Sigmoid colon (tissue), 7 donors: ENCODE data around the gene DLGAP4. TPM values are rescaled to one million over a fixed set of nuclear protein-coding genes. Genes with fewer than 3 reads are reported as not detected.

ENCODE experiments used
- DNase-seq: peaks from one replicate; pipeline ENCODE4 v3.0.0-alpha.2; 2019
- H3K27ac ChIP-seq, 4 donors: fragments of 200-600 bp; sonication (generic); one replicate each; pipeline ENCODE4 v1.5.1; 2016 to 2019; ENCODE audit warnings: mild to moderate bottlenecking in 1 of 4
- H3K27me3 ChIP-seq, 3 donors: fragments of 200-600 bp; sonication (generic); one replicate each; pipeline ENCODE4 v1.5.1; 2019; ENCODE audit warnings: mild to moderate bottlenecking in 1 of 3
- H3K36me3 ChIP-seq, 4 donors: fragments of 200-600 bp; sonication (generic); one replicate each; pipeline ENCODE4 v1.5.1; 2016 to 2019
- H3K4me1 ChIP-seq, 4 donors: fragments of 200-600 bp; sonication (generic); one replicate each; pipeline ENCODE4 v1.5.1; 2017 to 2019
- H3K4me3 ChIP-seq, 4 donors: fragments of 200-600 bp; sonication (generic); one replicate each; pipeline ENCODE4 v1.5.1; 2017 to 2019; ENCODE audit warnings: mild to moderate bottlenecking in 2 of 4, moderate library complexity in 1 of 4
- H3K9me3 ChIP-seq, 4 donors: fragments of 200-600 bp in 3 of 4; sonication (generic) in 3 of 4; one replicate each; pipeline versions ENCODE4 v1.5.1 to v1.6.1; 2013 to 2019
- CTCF ChIP-seq, 4 experiments: fragments of 450-650 bp in 3 of 4; fragments of 200-600 bp in 1 of 4; IDR thresholded peaks; one replicate each; pipeline ENCODE4 v1.5.1; 2016 to 2019; ENCODE audit warnings: antibody characterized with exemption in 4 of 4, mild to moderate bottlenecking in 3 of 4, moderate library complexity in 2 of 4
- EP300 ChIP-seq, 4 donors: sonication (generic); formaldehyde crosslinking; IDR thresholded peaks; one replicate each; pipeline ENCODE4 v1.6.1; 2017; ENCODE audit warnings: antibody characterized with exemption in 4 of 4
- POLR2A ChIP-seq, 2 donors: fragments of 450-650 bp; IDR thresholded peaks; one replicate each; pipeline ENCODE4 v1.6.1; 2016; ENCODE audit warnings: antibody characterized with exemption in 2 of 2, mild to moderate bottlenecking in 2 of 2, moderate library complexity in 2 of 2
- POLR2AphosphoS5 ChIP-seq, 4 donors: sonication (generic); formaldehyde crosslinking; IDR thresholded peaks; one replicate each; pipeline ENCODE4 v1.6.1; 2017; ENCODE audit warnings: antibody characterized with exemption in 4 of 4
- WGBS, 2 donors: extraction: QIAGEN DNeasy Blood & Tissue Kit; methylation state at CpG; one replicate each; pipeline ENCODE4 v1.1.7; 2013; 5-methylcytosine and 5-hydroxymethylcytosine counted together
- intact Hi-C: fragments of 100-400 bp; cut with DNase I; formaldehyde crosslinking; loops from one replicate; pipeline ENCODE4 v1.15.1; 2023
- polyA plus RNA-seq, 3 donors: library from polyadenylated mRNA; stranded (reverse); fragments of 200-250 nt; gene quantifications; one replicate each; pipeline ENCODE4 v1.2.3, GENCODE V29; 2013
- total RNA-seq, 4 donors: library from RNA; depleted of rRNA; stranded (reverse); fragments of >200 nt; gene quantifications; one replicate each; pipeline ENCODE4 v1.1.0, GENCODE V29; 2016
- donor health status: healthy with polysubstance abuse.
- donor health status: Bipolar disorder and iron deficiency.
- donor health status: healthy.

DLGAP4 gene
- total and polyA plus RNA-seq, 7 donors, result 21.0 to 60.7 (median 36.9) TPM

- intact Hi-C loops, result no loop called here
- no peak overlapping the region for H3K4me3 ChIP-seq
- TF ChIP-seq POLR2A (IDR thresholded peaks at IDR 0.05), result no peak
- no peak for TF ChIP-seq POLR2AphosphoS5 (IDR thresholded peaks at IDR 0.05)
- TF ChIP-seq EP300 (IDR thresholded peaks at IDR 0.05), result no peak
- TF ChIP-seq CTCF (IDR thresholded peaks at IDR 0.05), result no peak
- peak; percentile 24 for DNase-seq
- no peaks in the 10 kb centered on the region for H3K36me3 ChIP-seq
- no peaks in the 10 kb centered on the region for H3K4me1 ChIP-seq
- no peaks in the 10 kb centered on the region for H3K9me3 ChIP-seq
- H3K27me3 ChIP-seq, result peaks cover 0 to 8% (median 0%) of the 10 kb centered on the region in 3 donors
- WGBS, 2 donors, result 83 to 86% methylated on average over 10 of the region's 10 CpGs
- no peak overlapping the region for H3K27ac ChIP-seq
Measured at GRCh38 chr20:36281785-36282380, 24.3 kb upstream of the DLGAP4 start.

GRCh38 chr20:36284751-36285150, 21.4 kb upstream of the DLGAP4 start:
- H3K4me1 ChIP-seq, result no peaks in the 10 kb centered on the region
- no peaks in the 10 kb centered on the region for H3K36me3 ChIP-seq
- 82 to 88% methylated on average over 5 of the region's 5 CpGs for WGBS, 2 donors
- H3K27me3 ChIP-seq, result peaks cover 0 to 3% (median 0%) of the 10 kb centered on the region in 3 donors
- no peak overlapping the region for H3K27ac ChIP-seq
- H3K9me3 ChIP-seq, result no peaks in the 10 kb centered on the region
- intact Hi-C loops, result no loop called here
- TF ChIP-seq POLR2A (IDR thresholded peaks at IDR 0.05), result no peak
- TF ChIP-seq CTCF (IDR thresholded peaks at IDR 0.05), result no peak
- no peak for TF ChIP-seq EP300 (IDR thresholded peaks at IDR 0.05)
- TF ChIP-seq POLR2AphosphoS5 (IDR thresholded peaks at IDR 0.05), result no peak
- H3K4me3 ChIP-seq, result no peak overlapping the region
- peak; percentile 25 for DNase-seq

- H3K9me3 ChIP-seq, result no peaks in the 10 kb centered on the region
- intact Hi-C loops, result no loop called here
- H3K27ac ChIP-seq, result no peak overlapping the region
- peaks cover 0 to 3% (median 0%) of the 10 kb centered on the region in 3 donors for H3K27me3 ChIP-seq
- no peak overlapping the region for H3K4me3 ChIP-seq
- peak; percentile 41 for DNase-seq
- no peaks in the 10 kb centered on the region for H3K4me1 ChIP-seq
- H3K36me3 ChIP-seq, result no peaks in the 10 kb centered on the region
- 81 to 82% methylated on average over 11 of the region's 11 CpGs for WGBS, 2 donors
- TF ChIP-seq POLR2AphosphoS5 (IDR thresholded peaks at IDR 0.05), result no peak
- no peak for TF ChIP-seq EP300 (IDR thresholded peaks at IDR 0.05)
- no peak for TF ChIP-seq POLR2A (IDR thresholded peaks at IDR 0.05)
- TF ChIP-seq CTCF (IDR thresholded peaks at IDR 0.05), result no peak
Measured at GRCh38 chr20:36285746-36286447, 20.2 kb upstream of the DLGAP4 start.

- peak; percentile 17 for DNase-seq
- H3K9me3 ChIP-seq, result peaks cover 0 to 3% (median 0%) of the 10 kb centered on the region in 4 donors
- no peak for TF ChIP-seq EP300 (IDR thresholded peaks at IDR 0.05)
- TF ChIP-seq CTCF (IDR thresholded peaks at IDR 0.05), result no peak
- TF ChIP-seq POLR2AphosphoS5 (IDR thresholded peaks at IDR 0.05), result no peak
- no peaks in the 10 kb centered on the region for H3K36me3 ChIP-seq
- H3K27ac ChIP-seq, result no peak overlapping the region
- H3K4me1 ChIP-seq, result no peaks in the 10 kb centered on the region
- 51 to 68% methylated on average over 5 of the region's 5 CpGs for WGBS, 2 donors
- H3K4me3 ChIP-seq, result no peak overlapping the region
- H3K27me3 ChIP-seq, result peaks cover 7 to 47% (median 17%) of the 10 kb centered on the region in 3 donors
- intact Hi-C loops, result no loop called here
Measured at GRCh38 chr20:36297656-36298055, 8.5 kb upstream of the DLGAP4 start.
